Measurements from ENCODE around the gene MYOG.

Gene MYOG

DNA sequence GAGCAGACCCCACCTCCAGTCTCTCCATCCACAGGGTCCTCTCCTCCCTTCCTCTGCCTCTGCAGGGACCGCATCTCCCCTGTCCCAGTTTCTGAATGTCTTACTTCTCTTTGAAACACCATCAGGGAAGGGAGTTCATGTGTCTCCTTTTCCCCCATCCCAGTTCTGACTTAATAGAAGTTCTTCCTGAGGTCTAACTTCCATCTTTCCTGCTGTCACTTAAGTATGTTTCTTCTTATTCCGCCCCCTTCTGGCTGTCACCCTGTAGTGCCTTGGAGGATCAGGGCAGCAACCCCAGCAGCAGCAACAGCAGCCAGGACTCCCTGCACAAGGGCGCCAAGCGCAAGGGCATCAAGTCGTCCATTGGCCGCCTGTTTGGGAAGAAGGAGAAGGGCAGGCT is 29.3 kb downstream of the MYOG start:
- Mint-ChIP-seq H3K4me1 (ENCODE audit: low read depth) (no peaks in the 10 kb centered on the region), H3K4me3 (no peak overlapping the region), H3K36me3 (ENCODE audit: low read depth) (no peaks in the 10 kb centered on the region), H3K9me3 (no peaks in the 10 kb centered on the region), H3K27me3 (peaks cover 8% of the 10 kb centered on the region), H3K27ac (no peak overlapping the region)
- no peak for DNase-seq

- no peaks in the 10 kb centered on the region for H3K36me3 Mint-ChIP-seq (ENCODE audit: low read depth)
- peaks cover 11% of the 10 kb centered on the region for H3K27me3 Mint-ChIP-seq
- H3K4me3 Mint-ChIP-seq, result no peak overlapping the region
- no peaks in the 10 kb centered on the region for H3K4me1 Mint-ChIP-seq (ENCODE audit: low read depth)
- no peak overlapping the region for H3K27ac Mint-ChIP-seq
- no peak for DNase-seq
- no peaks in the 10 kb centered on the region for H3K9me3 Mint-ChIP-seq
Observed at GRCh38 chr1:203056012-203056411, 29.8 kb downstream of the MYOG start.

GRCh38 chr1:203055161-203055799 is 30.5 kb downstream of the MYOG start:
- H3K27ac Mint-ChIP-seq, result no peak overlapping the region
- H3K4me3 Mint-ChIP-seq, result no peak overlapping the region
- no peak for DNase-seq
- H3K9me3 Mint-ChIP-seq, result no peaks in the 10 kb centered on the region
- H3K36me3 Mint-ChIP-seq (ENCODE audit: low read depth), result no peaks in the 10 kb centered on the region
- H3K27me3 Mint-ChIP-seq, result peaks cover 9% of the 10 kb centered on the region
- H3K4me1 Mint-ChIP-seq (ENCODE audit: low read depth), result no peaks in the 10 kb centered on the region

DNA sequence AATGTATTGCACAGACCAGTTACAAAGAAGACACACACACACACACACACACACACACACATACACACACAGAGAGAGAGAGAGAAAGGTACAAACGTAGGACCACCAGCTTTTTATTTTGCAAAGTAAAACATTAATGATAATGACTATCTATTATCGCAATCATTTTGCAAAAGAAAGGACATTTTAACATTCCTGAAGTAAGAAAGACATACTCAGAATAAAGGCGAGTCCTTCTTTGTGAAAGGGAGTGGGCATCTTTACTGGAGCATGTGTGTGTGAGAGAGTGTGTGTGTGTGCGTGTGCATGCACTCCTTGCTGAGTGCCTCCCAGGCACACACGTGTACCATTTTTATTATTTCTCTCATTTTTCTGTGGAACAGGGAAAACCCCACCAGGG is 31.2 kb downstream of the MYOG start:
- Mint-ChIP-seq H3K36me3 (ENCODE audit: low read depth) (no peaks in the 10 kb centered on the region), H3K4me3 (no peak overlapping the region), H3K27ac (no peak overlapping the region), H3K27me3 (peaks cover 9% of the 10 kb centered on the region), H3K4me1 (ENCODE audit: low read depth) (no peaks in the 10 kb centered on the region), H3K9me3 (no peaks in the 10 kb centered on the region)
- no peak for DNase-seq

DNA sequence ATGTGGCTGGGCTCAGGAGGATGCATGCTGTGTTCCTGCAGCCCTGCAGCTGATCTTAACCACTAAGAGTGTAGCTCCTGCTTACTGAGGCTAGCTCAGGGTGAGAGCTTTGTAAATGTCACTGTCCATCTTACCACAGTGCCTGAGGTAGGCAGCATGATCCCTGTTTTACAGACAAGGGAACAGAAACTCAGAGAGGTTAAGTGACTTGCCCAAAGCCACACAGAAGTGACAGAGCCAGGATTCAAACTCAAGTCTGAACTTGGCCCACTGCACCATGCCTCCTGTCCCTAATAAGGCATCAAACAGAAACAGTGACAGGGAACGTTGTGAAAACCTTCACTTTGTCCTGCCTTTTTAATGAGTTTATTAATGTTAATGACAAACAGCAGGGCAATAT is 31.6 kb downstream of the MYOG start:
- Mint-ChIP-seq H3K4me1 (ENCODE audit: low read depth) (no peaks in the 10 kb centered on the region), H3K9me3 (no peaks in the 10 kb centered on the region), H3K27me3 (peaks cover 9% of the 10 kb centered on the region), H3K36me3 (ENCODE audit: low read depth) (no peaks in the 10 kb centered on the region), H3K4me3 (no peak overlapping the region), H3K27ac (no peak overlapping the region)
- no peak for DNase-seq

GRCh38 chr1:203052601-203053000 is 33.2 kb downstream of the MYOG start:
- Mint-ChIP-seq H3K27me3 (peaks cover 9% of the 10 kb centered on the region), H3K9me3 (no peaks in the 10 kb centered on the region), H3K27ac (no peak overlapping the region), H3K36me3 (ENCODE audit: low read depth) (no peaks in the 10 kb centered on the region), H3K4me1 (ENCODE audit: low read depth) (no peaks in the 10 kb centered on the region), H3K4me3 (no peak overlapping the region)
- no peak for DNase-seq

GRCh38 chr1:203051841-203052324 is 33.9 kb downstream of the MYOG start:
- Mint-ChIP-seq H3K36me3 (ENCODE audit: low read depth) (no peaks in the 10 kb centered on the region), H3K27ac (no peak overlapping the region), H3K27me3 (peaks cover 9% of the 10 kb centered on the region), H3K9me3 (no peaks in the 10 kb centered on the region), H3K4me1 (ENCODE audit: low read depth) (no peaks in the 10 kb centered on the region), H3K4me3 (no peak overlapping the region)
- DNase-seq, result no peak

DNA sequence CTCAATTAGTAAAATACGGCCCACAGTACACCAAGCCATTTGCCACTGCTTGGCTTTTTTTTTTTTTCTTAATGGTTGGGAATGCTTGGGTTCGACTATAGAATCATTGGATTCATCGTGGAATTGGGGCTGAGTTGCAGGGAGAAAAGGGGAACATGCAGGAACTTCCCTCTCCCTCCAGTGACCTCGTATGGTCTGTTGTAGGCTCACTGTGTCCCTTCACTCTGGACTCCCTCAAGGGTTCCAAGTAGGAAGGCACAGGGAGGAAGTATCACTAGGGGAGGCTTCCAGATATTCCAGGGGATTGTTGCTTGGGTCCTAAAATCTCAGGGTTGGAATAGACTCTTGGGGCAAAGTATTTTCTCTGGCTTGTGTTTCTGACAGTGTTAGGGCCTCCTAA is 35.0 kb downstream of the MYOG start:
- H3K27me3 Mint-ChIP-seq, result peaks cover 9% of the 10 kb centered on the region
- no peak for DNase-seq
- no peak overlapping the region for H3K27ac Mint-ChIP-seq
- no peaks in the 10 kb centered on the region for H3K36me3 Mint-ChIP-seq (ENCODE audit: low read depth)
- no peaks in the 10 kb centered on the region for H3K4me1 Mint-ChIP-seq (ENCODE audit: low read depth)
- no peak overlapping the region for H3K4me3 Mint-ChIP-seq
- H3K9me3 Mint-ChIP-seq, result no peaks in the 10 kb centered on the region

DNA sequence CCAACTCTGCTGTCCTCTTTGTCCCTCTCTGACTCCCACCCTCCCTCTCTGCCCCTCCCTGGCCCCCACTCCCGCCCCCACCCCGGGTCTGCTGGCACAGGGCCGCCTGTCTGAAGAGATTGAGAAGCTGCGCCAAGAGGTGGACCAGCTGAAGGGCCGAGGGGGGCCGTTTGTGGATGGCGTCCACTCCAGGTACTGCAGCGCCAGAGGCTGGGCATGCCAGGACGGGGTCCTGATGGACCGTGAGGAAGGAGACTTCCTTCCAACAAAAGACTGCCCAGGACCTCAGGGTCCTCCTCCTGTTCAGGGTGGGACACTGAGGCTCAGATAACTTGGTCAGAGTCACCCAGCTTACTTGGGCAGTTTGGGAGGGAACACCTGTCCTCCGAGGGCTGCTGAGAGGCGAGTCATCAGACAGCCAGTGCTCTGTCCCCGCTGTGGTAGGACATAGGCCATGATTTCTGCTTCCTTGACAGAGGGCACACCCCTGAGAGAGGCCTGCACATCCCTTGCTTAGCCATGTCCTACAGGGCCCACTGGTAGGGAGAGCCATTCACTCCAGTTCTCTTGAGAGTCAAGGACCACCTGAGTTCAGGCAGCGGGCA is 36.1 kb downstream of the MYOG start:
- no peaks in the 10 kb centered on the region for H3K36me3 Mint-ChIP-seq (ENCODE audit: low read depth)
- no peak overlapping the region for H3K27ac Mint-ChIP-seq
- no peak for DNase-seq
- H3K4me1 Mint-ChIP-seq (ENCODE audit: low read depth), result no peaks in the 10 kb centered on the region
- H3K4me3 Mint-ChIP-seq, result no peak overlapping the region
- H3K9me3 Mint-ChIP-seq, result no peaks in the 10 kb centered on the region
- H3K27me3 Mint-ChIP-seq, result peaks cover 9% of the 10 kb centered on the region

- no peak for DNase-seq
- no peaks in the 10 kb centered on the region for H3K36me3 Mint-ChIP-seq (ENCODE audit: low read depth)
- H3K9me3 Mint-ChIP-seq, result no peaks in the 10 kb centered on the region
- H3K27me3 Mint-ChIP-seq, result peaks cover 9% of the 10 kb centered on the region
- H3K4me1 Mint-ChIP-seq (ENCODE audit: low read depth), result no peaks in the 10 kb centered on the region
- H3K4me3 Mint-ChIP-seq, result no peak overlapping the region
- H3K27ac Mint-ChIP-seq, result no peak overlapping the region
Observed at GRCh38 chr1:203049077-203049476, 36.7 kb downstream of the MYOG start.

DNA sequence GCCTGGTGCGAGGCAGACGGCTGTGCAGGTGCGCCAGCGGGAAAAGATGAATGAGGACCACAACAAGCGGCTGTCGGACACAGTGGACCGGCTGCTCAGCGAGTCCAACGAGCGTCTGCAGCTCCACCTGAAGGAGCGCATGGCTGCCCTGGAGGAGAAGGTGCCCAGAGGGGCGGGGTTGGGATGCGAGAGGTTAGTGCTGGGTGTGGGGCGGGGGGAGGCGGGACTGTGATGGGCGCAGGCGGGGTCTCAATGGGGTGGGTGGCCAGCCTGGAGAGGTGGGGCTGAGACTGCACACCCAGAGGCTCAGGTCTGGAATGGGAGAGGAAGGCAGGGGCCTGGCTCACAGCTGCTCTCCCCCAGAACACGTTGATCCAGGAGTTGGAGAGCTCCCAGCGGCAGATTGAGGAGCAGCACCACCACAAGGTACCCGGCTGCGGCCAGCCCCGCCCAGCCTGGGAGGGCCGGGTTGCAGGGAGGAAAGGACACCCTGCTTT is 37.2 kb downstream of the MYOG start:
- H3K4me3 Mint-ChIP-seq, result no peak overlapping the region
- H3K27me3 Mint-ChIP-seq, result peaks cover 9% of the 10 kb centered on the region
- no peaks in the 10 kb centered on the region for H3K4me1 Mint-ChIP-seq (ENCODE audit: low read depth)
- no peaks in the 10 kb centered on the region for H3K36me3 Mint-ChIP-seq (ENCODE audit: low read depth)
- H3K9me3 Mint-ChIP-seq, result no peaks in the 10 kb centered on the region
- DNase-seq, result no peak
- H3K27ac Mint-ChIP-seq, result no peak overlapping the region

GRCh38 chr1:203048086-203048485 is 37.7 kb downstream of the MYOG start:
- Mint-ChIP-seq H3K27ac (no peak overlapping the region), H3K9me3 (no peaks in the 10 kb centered on the region), H3K4me3 (no peak overlapping the region), H3K27me3 (peaks cover 9% of the 10 kb centered on the region), H3K36me3 (ENCODE audit: low read depth) (no peaks in the 10 kb centered on the region), H3K4me1 (ENCODE audit: low read depth) (no peaks in the 10 kb centered on the region)
- no peak for DNase-seq

DNA sequence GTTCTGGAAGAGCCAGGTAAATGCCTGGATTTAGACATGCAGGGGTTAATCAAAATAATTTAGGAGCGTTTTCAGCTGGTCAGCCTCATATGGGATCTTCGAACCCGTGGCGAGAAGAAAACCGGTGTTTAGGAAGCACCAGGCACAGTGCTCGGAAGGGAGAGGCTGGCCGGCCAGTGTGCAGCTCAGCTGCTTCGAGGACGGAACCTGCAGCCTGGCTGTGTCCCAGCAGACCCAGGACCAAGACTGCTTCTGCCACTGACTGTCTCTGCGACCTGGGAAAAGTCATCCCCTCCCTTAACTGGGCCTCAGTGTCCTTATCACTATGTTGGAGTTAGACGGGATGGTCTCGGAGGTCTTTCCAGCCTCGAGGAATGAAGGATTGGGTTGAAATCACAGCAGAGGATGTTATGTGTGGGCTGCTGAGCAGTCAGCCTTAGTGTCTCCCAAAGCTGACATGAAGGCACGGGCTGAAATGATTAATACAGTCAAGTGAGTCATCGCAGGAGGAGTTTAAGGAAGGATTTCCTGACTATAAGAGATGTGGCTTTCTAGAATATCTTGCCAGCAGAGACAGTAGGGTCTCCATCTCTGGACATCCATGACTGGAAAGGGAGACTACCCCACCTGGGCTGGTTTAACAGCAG is 38.7 kb downstream of the MYOG start:
- no peaks in the 10 kb centered on the region for H3K36me3 Mint-ChIP-seq (ENCODE audit: low read depth)

DNA sequence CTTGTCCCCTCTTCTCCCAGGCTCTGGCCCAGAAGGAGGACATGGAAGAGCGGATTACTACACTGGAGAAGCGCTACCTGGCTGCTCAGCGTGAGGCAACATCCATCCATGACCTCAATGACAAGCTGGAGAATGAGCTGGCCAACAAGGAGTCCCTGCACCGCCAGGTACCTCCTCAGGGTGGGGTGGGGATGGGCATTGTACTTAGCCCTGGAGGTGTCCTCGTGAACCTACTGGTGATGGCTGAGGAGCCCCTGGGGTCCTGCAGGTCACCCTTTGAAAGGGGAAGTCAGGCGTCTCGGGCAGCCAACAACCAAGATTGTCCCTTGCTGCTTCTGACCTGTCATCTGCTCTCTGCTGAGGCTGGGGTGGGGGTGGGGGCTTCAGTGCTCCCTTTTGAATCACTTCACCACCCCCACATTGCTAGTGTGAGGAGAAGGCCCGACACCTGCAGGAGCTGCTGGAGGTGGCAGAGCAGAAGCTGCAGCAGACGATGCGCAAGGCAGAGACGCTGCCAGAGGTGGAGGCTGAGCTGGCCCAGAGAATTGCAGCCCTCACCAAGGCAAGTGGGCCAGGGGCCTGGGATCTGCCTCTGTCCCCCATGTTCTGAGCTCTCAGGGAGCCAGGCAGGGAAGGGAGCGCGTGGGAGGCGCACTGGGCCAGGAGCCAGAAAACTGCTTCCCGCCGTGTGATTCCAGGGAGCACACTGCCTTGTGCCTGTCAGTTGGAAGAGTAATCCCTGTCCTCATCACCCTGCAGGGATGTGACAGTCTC is 39.8 kb downstream of the MYOG start:
- Mint-ChIP-seq H3K9me3 (no peaks in the 10 kb centered on the region), H3K27me3 (peaks cover under 1% of the 10 kb centered on the region), H3K36me3 (ENCODE audit: low read depth) (no peaks in the 10 kb centered on the region), H3K4me3 (no peak overlapping the region), H3K27ac (no peak overlapping the region), H3K4me1 (ENCODE audit: low read depth) (no peaks in the 10 kb centered on the region)
- DNase-seq, result no peak

More for the DNA sequence above, 38.7 kb downstream of the MYOG start:
- Mint-ChIP-seq H3K27ac (no peak overlapping the region), H3K4me3 (no peak overlapping the region), H3K27me3 (peaks cover 9% of the 10 kb centered on the region), H3K4me1 (ENCODE audit: low read depth) (no peaks in the 10 kb centered on the region), H3K9me3 (no peaks in the 10 kb centered on the region)
- no peak for DNase-seq

Measured in activated T-cell treated with anti-CD3 and anti-CD28 coated beads, Interleukin-2, amount 50 U/mL, for 24 hours (primary cell).